GM18907 (cell line): ENCODE measurements around the gene AQP7.
"Not testable (repeated sequence)": the region's sequence is repeated elsewhere in the genome, so short reads cannot be mapped to it uniquely, and the experiment has no call there.

Experiments
- ATAC-seq: cut with Tn5 transposase; IDR thresholded peaks from one replicate; pipeline ENCODE4 v1.9.1; 2021; ENCODE audit warnings: mild to moderate bottlenecking, moderate library complexity; ENCODE audit not compliant: unreplicated experiment

Gene AQP7

GRCh38 chr9:33399047-33399446 lies 3.3 kb downstream of the AQP7 start:
- not testable (repeated sequence) for ATAC-seq

- not testable (repeated sequence) for ATAC-seq
Observed at GRCh38 chr9:33397801-33398200, 4.6 kb downstream of the AQP7 start.

GRCh38 chr9:33395159-33395879 lies 7.0 kb downstream of the AQP7 start:
- ATAC-seq = not testable (repeated sequence)

GRCh38 chr9:33393986-33394385 lies 8.4 kb downstream of the AQP7 start:
- not testable (repeated sequence) for ATAC-seq

GRCh38 chr9:33393581-33393980 lies 8.8 kb downstream of the AQP7 start:
- ATAC-seq = no peak

- ATAC-seq = not testable (repeated sequence)
Observed at GRCh38 chr9:33392591-33393021, 9.8 kb downstream of the AQP7 start.

GRCh38 chr9:33391111-33391771 lies 11.1 kb downstream of the AQP7 start:
- not testable (repeated sequence) for ATAC-seq

- no peak for ATAC-seq
Observed at GRCh38 chr9:33388110-33388994, 14.0 kb downstream of the AQP7 start.

- not testable (repeated sequence) for ATAC-seq
Observed at GRCh38 chr9:33386998-33387397, 15.4 kb downstream of the AQP7 start.

- not testable (repeated sequence) for ATAC-seq
Observed at GRCh38 chr9:33386641-33386996, 15.7 kb downstream of the AQP7 start.

- not testable (repeated sequence) for ATAC-seq
Observed at GRCh38 chr9:33385979-33386640, 16.3 kb downstream of the AQP7 start.

GRCh38 chr9:33385536-33385935 lies 16.8 kb downstream of the AQP7 start:
- not testable (repeated sequence) for ATAC-seq

GRCh38 chr9:33383396-33383795 lies 19.0 kb downstream of the AQP7 start:
- ATAC-seq = not testable (repeated sequence)

- not testable (repeated sequence) for ATAC-seq
Observed at GRCh38 chr9:33382397-33382796, 20.0 kb downstream of the AQP7 start.

GRCh38 chr9:33381231-33381791 lies 21.1 kb downstream of the AQP7 start:
- ATAC-seq = no peak

- ATAC-seq = no peak
Observed at GRCh38 chr9:33380390-33381094, 21.8 kb downstream of the AQP7 start.

- no peak for ATAC-seq
Observed at GRCh38 chr9:33379666-33380389, 22.5 kb downstream of the AQP7 start.

- ATAC-seq = no peak
Observed at GRCh38 chr9:33378121-33378795, 24.1 kb downstream of the AQP7 start.
